OCI-LY7 (cell line): ENCODE data around the gene FAM163B.

ENCODE experiments used
- EZH2phosphoT487 ChIP-seq: fragments of 200-600 bp; sonication (generic); IDR thresholded peaks from 2 replicates; pipeline ENCODE4 v1.6.1; 2018; ENCODE audit warnings: low read depth, borderline replicate concordance, mild to moderate bottlenecking, mixed run types, antibody characterized with exemption, low read length, moderate library complexity, mixed read lengths
- TF ChIP-seq, protein P1 (sequence below): fragments of 200-600 bp; sonication (generic); conservative IDR thresholded peaks from 2 replicates; pipeline ENCODE4 v1.5.1; 2014; ENCODE audit warnings: mild to moderate bottlenecking, antibody characterized with exemption, low read length, moderate library complexity, mixed read lengths

DNA sequence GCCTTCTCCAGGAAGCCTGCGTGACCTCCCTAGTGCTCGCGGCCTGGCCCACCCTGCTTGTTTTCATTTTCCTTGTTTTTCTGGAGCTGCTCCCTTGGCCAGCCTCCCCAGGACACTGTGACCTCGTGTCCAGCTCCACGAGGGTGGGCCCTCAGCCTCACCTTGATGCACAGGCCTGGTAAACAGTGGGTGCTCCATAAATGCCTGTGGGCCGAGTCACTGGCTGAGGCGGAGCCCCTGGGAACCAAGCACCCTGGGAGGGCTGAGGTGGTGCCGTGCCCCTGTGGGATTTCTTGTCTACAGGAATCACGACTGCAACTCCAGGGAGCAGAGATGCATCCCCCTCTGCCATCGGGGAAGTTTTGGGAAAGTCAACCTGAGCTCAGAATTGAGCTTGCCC lies 17.2 kb downstream of the FAM163B start:
- TF ChIP-seq, protein P1, sequence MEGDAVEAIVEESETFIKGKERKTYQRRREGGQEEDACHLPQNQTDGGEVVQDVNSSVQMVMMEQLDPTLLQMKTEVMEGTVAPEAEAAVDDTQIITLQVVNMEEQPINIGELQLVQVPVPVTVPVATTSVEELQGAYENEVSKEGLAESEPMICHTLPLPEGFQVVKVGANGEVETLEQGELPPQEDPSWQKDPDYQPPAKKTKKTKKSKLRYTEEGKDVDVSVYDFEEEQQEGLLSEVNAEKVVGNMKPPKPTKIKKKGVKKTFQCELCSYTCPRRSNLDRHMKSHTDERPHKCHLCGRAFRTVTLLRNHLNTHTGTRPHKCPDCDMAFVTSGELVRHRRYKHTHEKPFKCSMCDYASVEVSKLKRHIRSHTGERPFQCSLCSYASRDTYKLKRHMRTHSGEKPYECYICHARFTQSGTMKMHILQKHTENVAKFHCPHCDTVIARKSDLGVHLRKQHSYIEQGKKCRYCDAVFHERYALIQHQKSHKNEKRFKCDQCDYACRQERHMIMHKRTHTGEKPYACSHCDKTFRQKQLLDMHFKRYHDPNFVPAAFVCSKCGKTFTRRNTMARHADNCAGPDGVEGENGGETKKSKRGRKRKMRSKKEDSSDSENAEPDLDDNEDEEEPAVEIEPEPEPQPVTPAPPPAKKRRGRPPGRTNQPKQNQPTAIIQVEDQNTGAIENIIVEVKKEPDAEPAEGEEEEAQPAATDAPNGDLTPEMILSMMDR, result no peak
- TF ChIP-seq EZH2phosphoT487, result no peak
